Body of pancreas (tissue), 4 donors: ENCODE results near the gene ADGRF5.

Source experiments
- POLR2A ChIP-seq, 3 donors: fragments of 450-650 bp; IDR thresholded peaks; one replicate each; pipeline ENCODE4 v1.6.1; 2016; ENCODE audit warnings: antibody characterized with exemption in 3 of 3, mild to moderate bottlenecking in 2 of 3
- TF ChIP-seq, protein P1 (sequence below), 7 experiments: fragments of 450-650 bp in 4 of 7; fragments of 200-600 bp in 3 of 7; sonication (generic) in 3 of 7; IDR thresholded peaks; one replicate each; pipeline ENCODE4 v1.5.1; 2016 to 2019; ENCODE audit warnings: antibody characterized with exemption in 7 of 7

DNA sequence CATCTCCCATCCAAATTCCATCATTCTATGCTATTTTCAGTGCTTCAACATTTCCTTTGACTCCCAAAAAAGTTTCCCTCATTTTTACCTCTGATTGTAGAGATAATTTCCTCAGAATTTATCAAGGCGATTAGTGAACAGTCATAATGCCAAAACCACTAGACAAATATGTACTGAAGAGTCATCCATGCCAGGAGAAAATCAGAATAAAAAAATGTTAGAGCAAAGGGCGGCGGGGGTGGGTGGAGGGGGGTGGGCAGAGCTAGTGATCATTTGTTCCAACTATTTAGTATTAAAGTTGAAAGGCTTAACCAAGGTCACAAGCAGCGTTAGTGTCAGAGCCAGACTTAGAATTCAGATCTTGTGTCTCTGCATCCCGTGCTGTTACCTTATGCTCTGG, 5.3 kb upstream of the ADGRF5 start:
- TF ChIP-seq, protein P1, sequence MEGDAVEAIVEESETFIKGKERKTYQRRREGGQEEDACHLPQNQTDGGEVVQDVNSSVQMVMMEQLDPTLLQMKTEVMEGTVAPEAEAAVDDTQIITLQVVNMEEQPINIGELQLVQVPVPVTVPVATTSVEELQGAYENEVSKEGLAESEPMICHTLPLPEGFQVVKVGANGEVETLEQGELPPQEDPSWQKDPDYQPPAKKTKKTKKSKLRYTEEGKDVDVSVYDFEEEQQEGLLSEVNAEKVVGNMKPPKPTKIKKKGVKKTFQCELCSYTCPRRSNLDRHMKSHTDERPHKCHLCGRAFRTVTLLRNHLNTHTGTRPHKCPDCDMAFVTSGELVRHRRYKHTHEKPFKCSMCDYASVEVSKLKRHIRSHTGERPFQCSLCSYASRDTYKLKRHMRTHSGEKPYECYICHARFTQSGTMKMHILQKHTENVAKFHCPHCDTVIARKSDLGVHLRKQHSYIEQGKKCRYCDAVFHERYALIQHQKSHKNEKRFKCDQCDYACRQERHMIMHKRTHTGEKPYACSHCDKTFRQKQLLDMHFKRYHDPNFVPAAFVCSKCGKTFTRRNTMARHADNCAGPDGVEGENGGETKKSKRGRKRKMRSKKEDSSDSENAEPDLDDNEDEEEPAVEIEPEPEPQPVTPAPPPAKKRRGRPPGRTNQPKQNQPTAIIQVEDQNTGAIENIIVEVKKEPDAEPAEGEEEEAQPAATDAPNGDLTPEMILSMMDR (IDR thresholded peaks at IDR 0.05) = no peak
- TF ChIP-seq POLR2A (IDR thresholded peaks at IDR 0.05) = no peak
